Activated T-cell treated with anti-CD3 and anti-CD28 coated beads, Interleukin-2, amount 50 U/mL, for 48 hours (primary cell): Measurements from ENCODE around the gene INO80B.
"Not testable (repeated sequence)": the region's sequence is repeated elsewhere in the genome, so short reads cannot be mapped to it uniquely, and the experiment has no call there.

Experiments
- DNase-seq, 2 experiments: peaks; one replicate each; pipeline ENCODE4 v3.0.0-alpha.2; 2020

Gene INO80B

DNA sequence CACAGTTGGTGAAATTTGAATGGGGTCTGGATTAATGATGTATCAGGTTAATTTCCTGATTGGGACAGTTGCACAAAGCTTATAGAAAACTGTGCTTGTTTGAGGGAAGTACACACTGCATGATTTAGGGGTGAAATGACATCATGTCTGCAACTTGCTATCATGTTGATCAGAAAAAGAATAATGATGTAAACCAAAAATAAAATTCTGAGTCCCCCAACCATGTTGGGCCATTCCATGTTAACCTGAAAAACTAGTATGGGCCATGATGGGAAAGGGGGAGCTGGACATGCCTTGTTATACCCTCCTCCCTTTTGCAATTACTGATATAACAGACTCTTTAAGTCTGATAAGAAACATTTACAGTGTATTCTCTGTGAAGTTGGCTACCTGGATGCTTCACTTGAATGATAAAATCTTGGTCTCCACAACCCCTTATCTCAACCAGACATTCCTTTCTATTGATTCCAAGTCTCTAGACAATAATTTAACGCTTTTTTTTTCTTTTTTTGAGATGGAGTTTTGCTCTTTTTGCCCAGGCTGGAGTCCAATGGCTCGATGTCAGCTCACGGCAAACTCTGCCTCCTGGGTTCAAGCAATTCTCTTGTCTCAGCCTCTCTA lies 4.2 kb upstream of the INO80B start:
- DNase-seq: no peak

- DNase-seq: no peak
Observed at GRCh38 chr2:74457129-74457548, 2.3 kb downstream of the INO80B start.

DNA sequence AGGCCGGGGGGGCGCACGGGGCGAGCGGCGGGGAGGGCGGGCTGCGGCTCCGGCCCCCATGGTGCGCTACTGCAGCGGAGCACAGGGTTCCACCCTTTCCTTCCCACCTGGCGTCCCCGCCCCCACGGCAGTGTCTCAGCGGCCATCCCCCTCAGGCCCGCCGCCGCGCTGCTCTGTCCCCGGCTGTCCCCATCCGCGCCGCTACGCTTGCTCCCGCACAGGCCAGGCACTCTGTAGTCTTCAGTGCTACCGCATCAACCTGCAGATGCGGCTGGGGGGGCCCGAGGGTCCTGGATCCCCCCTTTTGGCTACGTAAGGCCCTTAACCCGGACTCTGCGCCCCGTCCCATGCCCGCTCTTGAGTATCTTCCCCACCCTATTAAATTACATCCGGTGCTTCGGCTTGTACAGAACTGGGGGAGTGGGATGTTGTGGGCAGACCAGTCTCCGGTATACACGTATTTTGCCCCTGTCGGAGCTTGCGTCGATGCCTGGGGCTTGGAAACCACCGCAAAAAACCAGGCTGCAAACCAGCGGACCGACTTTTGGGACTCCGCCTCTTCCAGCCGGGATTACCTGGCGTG lies 2.8 kb downstream of the INO80B start:
- peak; percentile 86 to 90 for DNase-seq

GRCh38 chr2:74458132-74458937 lies 3.4 kb downstream of the INO80B start, which contains the start of gene WBP1:
WBP1 (plus strand) TSS chr2:74458438; CDS start chr2:74458603, 165 bp downstream.
- peak; percentile 99 for DNase-seq

- DNase-seq: no peak
Observed at GRCh38 chr2:74458938-74459363, 4.1 kb downstream of the INO80B start.

DNA sequence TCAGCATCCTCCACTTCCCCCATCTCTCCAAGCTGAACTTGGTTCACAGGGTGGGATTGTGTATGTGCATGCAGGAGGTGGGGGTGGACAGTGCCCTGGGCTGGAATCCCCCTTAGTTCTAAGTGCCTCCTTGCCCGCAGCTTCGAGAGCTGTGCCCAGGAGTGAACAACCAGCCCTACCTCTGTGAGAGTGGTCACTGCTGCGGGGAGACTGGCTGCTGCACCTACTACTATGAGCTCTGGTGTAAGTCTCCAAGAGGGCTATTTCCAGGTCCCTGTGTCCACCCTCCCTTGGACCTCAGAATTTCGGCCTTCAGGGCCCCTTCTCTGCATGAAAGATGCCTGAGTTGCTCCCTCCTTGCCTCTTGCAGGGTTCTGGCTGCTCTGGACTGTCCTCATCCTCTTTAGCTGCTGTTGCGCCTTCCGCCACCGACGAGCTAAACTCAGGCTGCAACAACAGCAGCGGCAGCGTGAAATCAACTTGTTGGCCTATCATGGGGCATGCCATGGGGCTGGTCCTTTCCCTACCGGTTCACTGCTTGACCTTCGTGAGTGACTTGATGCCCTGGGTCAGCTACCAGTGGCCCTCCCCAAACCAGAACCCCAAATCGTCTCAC lies 4.7 kb downstream of the INO80B start:
- DNase-seq: not testable (repeated sequence)

DNA sequence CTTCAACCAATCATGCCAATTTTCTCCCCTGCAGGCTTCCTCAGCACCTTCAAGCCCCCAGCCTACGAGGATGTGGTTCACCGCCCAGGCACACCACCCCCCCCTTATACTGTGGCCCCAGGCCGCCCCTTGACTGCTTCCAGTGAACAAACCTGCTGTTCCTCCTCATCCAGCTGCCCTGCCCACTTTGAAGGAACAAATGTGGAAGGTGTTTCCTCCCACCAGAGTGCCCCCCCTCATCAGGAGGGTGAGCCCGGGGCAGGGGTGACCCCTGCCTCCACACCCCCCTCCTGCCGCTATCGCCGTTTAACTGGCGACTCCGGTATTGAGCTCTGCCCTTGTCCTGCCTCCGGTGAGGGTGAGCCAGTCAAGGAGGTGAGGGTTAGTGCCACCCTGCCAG lies 5.3 kb downstream of the INO80B start:
- DNase-seq: not testable (repeated sequence)

DNA sequence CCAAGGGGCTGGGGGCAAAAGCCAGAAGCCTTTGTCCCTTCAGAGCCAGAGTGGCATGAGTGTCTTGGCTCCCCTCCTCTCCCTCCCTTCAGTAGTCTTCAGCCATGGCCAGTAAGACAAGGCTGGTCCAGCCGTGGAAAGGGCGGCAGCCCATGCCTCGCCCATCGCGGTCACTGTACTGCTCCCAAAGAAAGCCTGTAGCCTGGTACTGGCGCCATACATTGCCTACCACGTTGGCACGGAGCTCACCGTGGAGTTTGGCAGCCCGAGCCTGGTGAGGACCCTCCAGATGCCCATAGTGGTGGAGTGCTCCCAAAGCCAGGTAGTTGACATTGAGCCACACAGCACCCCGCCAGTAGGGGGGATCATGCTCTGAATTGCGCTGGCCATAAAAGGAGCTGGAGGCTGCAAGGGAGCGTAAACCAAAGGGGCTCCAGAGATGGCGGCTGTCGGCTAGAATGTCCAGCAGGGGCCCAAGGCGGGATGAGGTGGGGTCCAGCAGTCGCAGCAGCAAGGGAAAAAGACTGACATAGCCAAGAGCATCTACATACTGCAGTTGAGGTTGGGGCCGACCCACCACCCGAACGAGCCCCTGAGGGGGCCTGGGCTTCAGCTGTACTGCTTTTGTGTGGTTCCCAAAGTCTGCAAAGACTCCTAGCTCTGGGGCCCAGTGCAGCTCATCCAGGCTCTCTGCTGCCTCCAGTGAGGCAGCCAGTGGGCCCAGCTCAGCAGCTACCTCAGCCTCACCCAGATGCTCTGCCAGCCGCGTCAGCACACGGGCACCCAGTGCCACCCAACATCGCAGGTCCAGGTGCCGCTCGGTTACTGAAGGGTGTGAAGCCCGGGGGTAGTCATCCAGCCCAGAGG lies 6.5 kb downstream of the INO80B start:
- no peak for DNase-seq

DNA sequence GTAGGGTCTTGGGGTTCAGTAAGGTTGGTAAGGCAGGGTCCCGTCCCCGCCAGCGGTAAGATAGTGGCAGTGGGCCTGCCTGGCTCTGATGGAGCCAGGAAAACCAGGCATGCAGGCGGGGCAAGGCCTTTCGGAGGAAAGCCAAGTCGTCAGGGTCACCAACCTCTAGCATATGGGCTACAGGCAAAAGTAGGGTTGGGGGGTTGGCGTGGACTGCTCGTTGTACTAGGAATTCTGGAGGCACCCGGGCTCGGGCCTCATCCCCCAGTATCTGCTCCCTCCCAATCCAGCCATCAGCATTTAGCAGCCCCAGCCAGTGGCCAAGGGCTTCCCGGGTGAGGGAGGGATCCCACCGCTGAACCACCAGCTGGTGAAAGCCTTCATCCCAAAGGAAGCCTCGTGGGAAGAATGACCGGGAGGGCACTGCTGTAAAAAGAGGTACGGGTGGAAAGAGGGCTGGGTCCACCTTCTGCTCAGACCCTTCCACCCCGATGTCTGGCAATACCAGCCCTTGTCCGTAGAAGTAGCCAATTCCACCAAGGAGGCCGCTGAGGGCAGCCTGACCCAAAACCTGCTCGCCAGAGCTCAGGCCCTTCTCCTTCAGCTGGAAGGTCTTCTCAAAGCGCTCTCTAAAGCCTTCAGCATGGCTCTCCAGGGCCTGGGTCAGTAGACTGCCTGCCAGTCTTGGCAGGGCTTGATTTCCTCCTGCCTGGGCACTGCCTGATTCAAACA lies 7.3 kb downstream of the INO80B start:
- no peak for DNase-seq

GRCh38 chr2:74462786-74463105 lies 7.9 kb downstream of the INO80B start:
- no peak for DNase-seq

DNA sequence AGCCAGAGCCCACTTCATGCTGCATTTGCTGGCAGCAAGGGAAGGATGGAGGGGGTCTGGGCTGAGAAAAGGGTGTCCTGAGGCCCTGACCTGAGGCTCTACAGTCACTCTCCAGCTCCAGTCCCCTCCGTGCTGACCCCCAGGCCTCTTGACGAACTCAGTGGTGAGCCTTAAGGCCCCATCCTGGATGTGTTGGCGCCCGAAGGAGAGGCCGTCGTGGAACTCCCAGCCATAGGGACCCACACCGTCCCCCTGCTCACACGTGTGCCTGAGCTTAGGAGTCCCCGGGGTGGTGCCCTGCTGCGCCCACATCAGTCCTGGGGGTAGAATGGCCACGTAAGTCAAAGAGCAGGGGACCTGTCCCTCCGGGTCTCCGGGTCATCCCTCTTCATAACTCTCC lies 9.5 kb downstream of the INO80B start:
- DNase-seq: no peak

DNA sequence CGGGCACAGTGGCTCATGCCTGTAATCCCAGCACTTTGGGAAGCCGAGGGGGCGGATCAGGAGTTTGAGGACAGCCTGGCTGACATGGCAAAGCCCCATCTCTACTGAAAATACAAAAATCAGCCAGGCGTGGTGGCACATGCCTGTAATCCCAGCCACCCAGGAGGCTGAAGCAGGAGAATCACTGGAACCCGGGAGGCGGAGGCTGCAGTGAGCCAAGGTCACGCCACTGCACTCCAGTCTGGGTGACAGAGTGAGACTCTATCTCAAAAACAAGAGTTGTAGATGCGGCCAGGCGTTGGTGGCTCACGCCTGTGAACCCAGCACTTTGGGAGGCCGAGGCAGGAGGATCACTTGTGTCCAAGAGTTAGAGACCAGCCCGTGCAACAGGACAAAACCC lies 15.9 kb downstream of the INO80B start:
- DNase-seq: not testable (repeated sequence)

DNA sequence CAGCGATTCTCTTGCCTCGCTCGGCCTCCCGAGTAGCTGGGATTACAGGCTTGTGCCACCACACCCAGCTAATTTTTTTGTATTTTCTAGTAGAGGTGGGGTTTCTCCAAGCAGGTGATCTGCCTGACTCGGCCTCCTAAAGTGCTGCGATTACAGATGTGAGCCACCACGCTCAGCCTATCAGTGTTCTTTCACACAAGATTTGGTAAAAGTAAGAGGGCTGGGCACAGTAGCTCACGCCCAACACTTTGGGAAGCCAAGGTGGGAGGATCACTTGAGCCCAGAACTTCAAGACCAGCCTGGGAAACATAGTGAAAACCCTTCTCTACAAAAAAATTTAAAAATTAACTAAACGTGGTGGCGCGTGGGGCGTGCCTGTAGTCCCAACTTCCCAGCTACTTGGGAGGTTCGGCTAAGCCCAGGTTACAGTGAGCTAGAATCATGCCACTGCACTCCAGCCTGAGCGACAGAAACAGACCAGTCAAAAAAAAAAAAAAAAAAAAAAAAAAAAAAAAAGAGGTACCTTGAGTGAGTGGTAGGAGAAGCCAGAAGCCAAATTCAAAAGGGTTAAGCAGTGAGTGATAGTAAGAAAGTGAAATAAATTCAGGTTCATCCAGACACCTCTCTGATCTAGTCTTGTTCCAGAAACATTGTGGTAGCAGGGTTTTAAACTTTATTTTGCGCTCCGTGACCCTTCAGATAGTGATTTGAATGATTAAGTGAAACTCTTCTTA lies 16.6 kb downstream of the INO80B start:
- DNase-seq: no peak

DNA sequence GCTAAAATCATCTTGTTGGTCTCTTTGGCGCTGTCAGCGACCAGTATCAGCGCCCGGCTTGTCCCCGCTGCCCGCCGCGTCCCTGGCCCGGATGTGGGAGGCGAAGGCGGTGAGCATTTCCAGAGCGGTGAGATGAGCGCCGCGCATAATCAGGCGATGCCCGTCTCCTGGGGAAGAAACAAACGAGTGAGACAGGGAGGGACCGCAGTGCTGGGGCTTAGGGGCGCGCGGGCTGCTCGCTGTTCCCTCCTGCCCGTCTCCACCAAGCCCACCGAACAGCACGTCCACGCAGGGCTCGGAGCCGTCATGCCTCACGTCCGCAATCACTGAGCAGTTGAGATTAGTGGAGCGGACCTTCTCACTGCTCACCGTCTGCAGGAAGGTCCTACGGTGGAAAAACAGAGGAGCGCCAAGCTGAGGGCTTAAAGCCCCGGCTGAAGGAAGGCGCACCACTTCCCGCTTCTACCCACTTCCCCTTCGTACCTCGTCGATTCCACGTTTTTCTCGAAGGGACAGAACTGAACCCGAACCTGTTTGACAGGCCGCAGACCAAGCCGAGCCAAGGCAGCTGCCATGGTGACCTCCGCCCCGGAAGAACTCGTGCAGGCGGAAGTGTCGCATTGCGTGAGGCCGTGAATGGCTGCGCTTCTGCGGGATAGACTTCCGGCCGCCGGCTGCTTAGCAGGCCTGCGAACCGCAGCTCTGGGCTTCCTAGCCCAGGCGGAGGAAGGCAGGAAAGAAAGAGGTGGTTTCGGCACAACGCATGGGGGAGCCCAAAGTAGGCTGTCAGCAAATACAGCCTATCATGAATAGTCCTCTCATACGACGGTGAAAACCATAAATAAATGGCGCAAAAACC lies 17.4 kb downstream of the INO80B start, which contains the start of gene MRPL53:
MRPL53 (minus strand) TSS at position 595 of the 859 bp plus-strand sequence; CDS start at position 575, 20 bp downstream.
- peak; percentile 97 to 98 for DNase-seq

DNA sequence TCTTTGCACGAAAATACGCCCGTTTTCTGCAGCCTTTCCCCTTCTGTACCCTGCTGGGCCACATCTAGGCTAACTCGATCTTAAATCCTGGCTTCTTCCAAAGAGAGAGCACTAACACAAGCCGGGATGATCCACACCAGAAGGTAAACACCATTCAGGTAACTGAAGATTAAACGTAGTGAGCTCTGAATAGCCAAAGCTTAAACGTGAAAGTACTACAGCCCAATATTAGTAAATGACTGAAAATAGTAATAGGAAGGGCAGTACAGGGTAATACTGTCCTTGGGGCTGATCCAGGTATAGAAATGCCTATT lies 18.0 kb downstream of the INO80B start:
- no peak for DNase-seq

DNA sequence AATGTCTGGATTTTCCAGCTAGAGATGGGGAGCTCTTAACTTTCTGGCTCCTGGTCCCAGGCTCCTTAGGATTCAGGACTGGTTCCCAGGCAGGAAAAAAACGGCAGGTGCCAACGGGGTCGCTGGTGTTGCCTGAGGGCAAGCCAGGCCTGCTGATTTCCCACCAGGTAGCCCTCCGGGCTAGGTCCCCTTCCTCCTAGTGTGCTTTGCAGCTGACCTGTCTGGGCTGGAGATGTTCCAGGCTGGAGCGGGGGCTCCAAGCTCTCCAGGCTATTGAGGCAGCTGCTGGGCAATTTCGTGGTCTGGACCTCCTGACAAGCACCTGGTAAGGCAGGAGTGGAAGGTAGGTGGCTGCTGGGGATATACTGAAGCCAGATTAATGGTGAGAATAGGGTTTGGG lies 19.6 kb downstream of the INO80B start:
- no peak for DNase-seq

GRCh38 chr2:74474899-74475298 lies 20.0 kb downstream of the INO80B start:
- DNase-seq: no peak

- no peak for DNase-seq
Observed at GRCh38 chr2:74481431-74481830, 26.5 kb downstream of the INO80B start.

DNA sequence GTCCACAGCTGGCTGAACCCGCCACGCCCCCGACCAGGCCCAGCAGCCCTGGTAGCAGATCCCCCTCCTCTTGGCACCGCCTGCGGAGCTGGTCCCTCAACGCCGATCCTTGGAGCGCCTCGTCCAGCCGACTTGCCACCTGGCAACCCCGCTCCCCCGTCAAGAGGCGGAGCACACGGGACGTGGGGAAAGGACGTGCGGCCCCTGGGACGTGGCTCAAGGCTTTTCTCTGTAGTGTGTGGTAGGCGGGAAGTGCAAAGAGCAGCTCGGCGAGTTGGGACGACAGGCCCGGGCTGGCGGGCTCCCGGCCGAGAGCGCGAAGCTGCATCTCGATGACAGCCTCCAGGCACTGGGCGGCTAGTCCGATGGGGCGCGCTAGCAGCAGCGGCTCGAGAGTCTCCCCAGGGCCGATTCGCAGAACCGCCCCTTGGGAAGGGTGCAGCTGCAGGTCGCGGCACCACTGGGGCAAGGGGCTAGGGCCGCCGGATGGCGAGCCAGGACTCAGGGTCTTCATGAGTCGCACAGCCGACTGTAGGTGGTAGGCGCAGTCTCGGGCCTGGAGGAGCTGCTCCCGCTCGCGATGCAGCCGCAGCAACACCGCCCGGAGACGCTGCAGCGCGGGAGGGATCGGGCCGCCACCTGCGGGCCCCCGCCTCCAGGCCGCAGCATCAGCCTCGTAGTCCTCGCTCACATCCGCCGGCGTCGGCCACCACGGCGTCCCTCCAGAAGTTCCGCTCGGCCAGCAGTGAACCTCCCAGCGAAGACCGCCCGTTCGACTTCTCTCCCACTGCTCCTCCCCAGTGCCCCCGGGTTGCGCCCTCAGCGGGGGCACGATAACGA lies 27.3 kb downstream of the INO80B start:
- no peak for DNase-seq
